ENCODE measurements around the gene PDAP1.

DNA sequence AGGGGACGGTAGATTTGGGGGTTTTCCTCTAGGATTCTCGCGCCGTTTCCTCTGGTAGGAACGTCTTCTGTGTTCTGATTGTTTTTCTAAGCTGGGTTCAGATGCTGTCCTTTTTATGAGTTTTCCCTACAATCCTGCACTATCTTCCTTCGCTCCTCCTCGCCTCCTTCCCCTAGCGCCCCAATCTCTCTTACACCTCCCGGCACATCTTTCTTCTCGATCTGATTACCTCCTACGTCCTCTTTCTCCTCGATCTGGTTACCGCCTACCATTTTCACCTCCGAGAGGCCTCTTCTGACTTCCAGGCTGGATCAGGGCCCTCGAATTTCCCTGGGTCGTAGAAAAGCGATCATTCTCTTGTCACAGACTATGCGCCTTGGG is 785 bp upstream of the PDAP1 start:
- no peak for TF ChIP-seq CEBPZ (IDR thresholded peaks at IDR 0.05; ENCODE audit: low read length)
- no peak for TF ChIP-seq THRA (CRISPR knock-in tag; IDR thresholded peaks at IDR 0.05; ENCODE audit: borderline replicate concordance)
- no peak for TF ChIP-seq ATF3 (CRISPR knock-in tag; IDR thresholded peaks at IDR 0.05)
- TF ChIP-seq JUN (CRISPR knock-in tag; IDR thresholded peaks at IDR 0.05): no peak
- TF ChIP-seq, protein P1, sequence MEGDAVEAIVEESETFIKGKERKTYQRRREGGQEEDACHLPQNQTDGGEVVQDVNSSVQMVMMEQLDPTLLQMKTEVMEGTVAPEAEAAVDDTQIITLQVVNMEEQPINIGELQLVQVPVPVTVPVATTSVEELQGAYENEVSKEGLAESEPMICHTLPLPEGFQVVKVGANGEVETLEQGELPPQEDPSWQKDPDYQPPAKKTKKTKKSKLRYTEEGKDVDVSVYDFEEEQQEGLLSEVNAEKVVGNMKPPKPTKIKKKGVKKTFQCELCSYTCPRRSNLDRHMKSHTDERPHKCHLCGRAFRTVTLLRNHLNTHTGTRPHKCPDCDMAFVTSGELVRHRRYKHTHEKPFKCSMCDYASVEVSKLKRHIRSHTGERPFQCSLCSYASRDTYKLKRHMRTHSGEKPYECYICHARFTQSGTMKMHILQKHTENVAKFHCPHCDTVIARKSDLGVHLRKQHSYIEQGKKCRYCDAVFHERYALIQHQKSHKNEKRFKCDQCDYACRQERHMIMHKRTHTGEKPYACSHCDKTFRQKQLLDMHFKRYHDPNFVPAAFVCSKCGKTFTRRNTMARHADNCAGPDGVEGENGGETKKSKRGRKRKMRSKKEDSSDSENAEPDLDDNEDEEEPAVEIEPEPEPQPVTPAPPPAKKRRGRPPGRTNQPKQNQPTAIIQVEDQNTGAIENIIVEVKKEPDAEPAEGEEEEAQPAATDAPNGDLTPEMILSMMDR (CRISPR knock-in tag; IDR thresholded peaks at IDR 0.05): no peak
- no peak for TF ChIP-seq ZZZ3 (CRISPR knock-in tag; IDR thresholded peaks at IDR 0.05; ENCODE audit: borderline replicate concordance)
- TF ChIP-seq FOXJ3 (CRISPR knock-in tag; IDR thresholded peaks at IDR 0.05; ENCODE audit: borderline replicate concordance): no peak
- TF ChIP-seq KDM1A (CRISPR knock-in tag; IDR thresholded peaks at IDR 0.05): no peak
- no peak for TF ChIP-seq SMC3 (IDR thresholded peaks at IDR 0.05; ENCODE audit: low read length)
